ENCODE measurements around the gene CCDC85C. TPM values are rescaled to one million over a fixed set of nuclear protein-coding genes. Genes with fewer than 3 reads are reported as not detected.
A peak's percentile ranks its signal among the peaks of the same experiment; 100 is the strongest.

Gene CCDC85C
- total RNA-seq, 2 donors from 2014 or later: 32.8 to 45.8 TPM

DNA sequence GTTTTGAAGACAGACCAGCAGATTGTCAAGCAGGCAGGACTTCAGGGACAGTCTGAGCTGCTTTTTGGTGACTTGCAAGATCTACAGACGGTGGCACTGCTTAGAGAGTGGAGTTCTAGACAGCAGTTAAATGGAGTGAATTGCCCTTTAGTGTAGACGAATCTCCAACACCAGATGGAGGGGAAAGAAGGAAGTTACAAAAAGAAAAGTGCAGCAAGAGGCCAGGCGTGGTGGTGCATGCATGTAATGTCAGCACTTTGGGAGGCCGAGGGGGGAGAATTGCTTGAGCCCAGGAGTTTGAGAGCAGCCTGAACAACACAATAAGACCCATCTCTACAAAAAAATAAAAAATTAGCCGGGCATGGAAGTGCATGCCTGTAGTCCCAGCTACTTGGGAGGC, 32.5 kb upstream of the CCDC85C start:
- Histone ChIP-seq H3K9me3 (ENCODE audit: control insufficient read depth, low read length) (no peaks in the 10 kb centered on the region), H3K27ac (ENCODE audit: low read depth, low read length) (no peak overlapping the region), H3K4me1 (ENCODE audit: control insufficient read depth, insufficient read depth, low read length) (no peaks in the 10 kb centered on the region), H3K27me3 (ENCODE audit: control insufficient read depth, insufficient read depth, low read length, poor library complexity, severe bottlenecking) (no peaks in the 10 kb centered on the region), H3K9ac (ENCODE audit: extremely low read depth, low read length, poor library complexity, severe bottlenecking) (no peak overlapping the region), H3K4me3 (ENCODE audit: low read length) (no peak overlapping the region), H3K36me3 (ENCODE audit: control insufficient read depth, insufficient read depth, low read length) (no peaks in the 10 kb centered on the region)
- Mint-ChIP-seq H3K4me1 (no peaks in the 10 kb centered on the region), H3K9me3 (no peaks in the 10 kb centered on the region), H3K36me3 (ENCODE audit: low read depth) (no peaks in the 10 kb centered on the region), H3K27me3 (ENCODE audit: insufficient read depth) (no peaks in the 10 kb centered on the region), H3K4me3 (no peak overlapping the region), H3K27ac (no peak overlapping the region)
- TF ChIP-seq CTCF (conservative IDR thresholded peaks at IDR 0.05): peak; percentile 18
- 90 to 91% methylated on average over 3 to 5 of the region's 5 CpGs for WGBS, 2 experiments (ENCODE audit: insufficient coverage in 1 of 2, insufficient read length in 1 of 2)
- no peak for DNase-seq

DNA sequence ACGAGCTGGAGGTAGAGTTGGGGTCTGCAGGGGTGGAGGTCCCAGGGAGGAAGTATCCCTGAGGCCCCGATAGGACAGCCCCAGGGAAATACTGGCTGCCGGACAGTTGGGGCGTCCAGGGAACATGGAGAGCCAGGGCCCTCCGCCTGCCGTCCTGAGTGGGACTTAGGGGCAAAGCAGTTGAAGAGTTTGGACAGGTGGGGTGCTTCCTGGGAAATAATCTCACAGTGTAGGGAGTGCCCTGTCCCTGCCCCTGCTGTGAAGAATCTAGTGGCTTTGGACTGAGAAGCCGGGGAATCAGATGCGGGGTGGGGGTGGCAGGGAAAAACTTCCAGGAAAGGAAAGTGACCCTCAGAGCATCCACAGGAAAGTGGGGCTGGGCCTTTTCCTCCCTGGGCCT, 31.1 kb upstream of the CCDC85C start:
- H3K4me3 ChIP-seq (ENCODE audit: low read length): no peak overlapping the region
- H3K4me3 Mint-ChIP-seq: no peak overlapping the region
- TF ChIP-seq CTCF (conservative IDR thresholded peaks at IDR 0.05): no peak
- no peak overlapping the region for H3K27ac Mint-ChIP-seq
- H3K4me1 ChIP-seq (ENCODE audit: control insufficient read depth, insufficient read depth, low read length): no peaks in the 10 kb centered on the region
- DNase-seq: no peak
- H3K27ac ChIP-seq (ENCODE audit: low read depth, low read length): no peak overlapping the region
- H3K9me3 Mint-ChIP-seq: no peaks in the 10 kb centered on the region
- no peaks in the 10 kb centered on the region for H3K4me1 Mint-ChIP-seq
- no peaks in the 10 kb centered on the region for H3K27me3 ChIP-seq (ENCODE audit: control insufficient read depth, insufficient read depth, low read length, poor library complexity, severe bottlenecking)
- no peaks in the 10 kb centered on the region for H3K36me3 Mint-ChIP-seq (ENCODE audit: low read depth)
- no peaks in the 10 kb centered on the region for H3K9me3 ChIP-seq (ENCODE audit: control insufficient read depth, low read length)
- H3K27me3 Mint-ChIP-seq (ENCODE audit: insufficient read depth): no peaks in the 10 kb centered on the region
- 87% methylated on average over 6 to 8 of the region's 8 CpGs for WGBS, 2 experiments (ENCODE audit: insufficient coverage in 1 of 2, insufficient read length in 1 of 2)
- H3K36me3 ChIP-seq (ENCODE audit: control insufficient read depth, insufficient read depth, low read length): no peaks in the 10 kb centered on the region
- H3K9ac ChIP-seq (ENCODE audit: extremely low read depth, low read length, poor library complexity, severe bottlenecking): no peak overlapping the region

GRCh38 chr14:99634443-99634842, 30.4 kb upstream of the CCDC85C start:
- H3K9me3 Mint-ChIP-seq: no peaks in the 10 kb centered on the region
- H3K4me1 ChIP-seq (ENCODE audit: control insufficient read depth, insufficient read depth, low read length): no peaks in the 10 kb centered on the region
- no peak overlapping the region for H3K27ac ChIP-seq (ENCODE audit: low read depth, low read length)
- H3K9me3 ChIP-seq (ENCODE audit: control insufficient read depth, low read length): no peaks in the 10 kb centered on the region
- H3K27ac Mint-ChIP-seq: peak overlapping the region; percentile 7
- H3K27me3 ChIP-seq (ENCODE audit: control insufficient read depth, insufficient read depth, low read length, poor library complexity, severe bottlenecking): no peaks in the 10 kb centered on the region
- H3K36me3 ChIP-seq (ENCODE audit: control insufficient read depth, insufficient read depth, low read length): no peaks in the 10 kb centered on the region
- no peaks in the 10 kb centered on the region for H3K4me1 Mint-ChIP-seq
- no peak overlapping the region for H3K9ac ChIP-seq (ENCODE audit: extremely low read depth, low read length, poor library complexity, severe bottlenecking)
- DNase-seq: no peak
- H3K36me3 Mint-ChIP-seq (ENCODE audit: low read depth): no peaks in the 10 kb centered on the region
- no peaks in the 10 kb centered on the region for H3K27me3 Mint-ChIP-seq (ENCODE audit: insufficient read depth)
- no peak overlapping the region for H3K4me3 ChIP-seq (ENCODE audit: low read length)
- no peak for TF ChIP-seq CTCF (conservative IDR thresholded peaks at IDR 0.05)
- H3K4me3 Mint-ChIP-seq: no peak overlapping the region
- WGBS, 2 experiments (ENCODE audit: insufficient coverage in 1 of 2, insufficient read length in 1 of 2): 90 to 91% methylated on average over 4 to 10 of the region's 10 CpGs

All from endodermal cell (in vitro differentiated cells).